ENCODE results near the gene MDFIC. TPM values are rescaled to one million over a fixed set of nuclear protein-coding genes. Genes with fewer than 3 reads are reported as not detected.

Gene MDFIC
- total and polyA plus RNA-seq, 2 donors (not counting 1 experiment from before 2014, with no cell fraction given), result 19.6 to 66.1 TPM

GRCh38 chr7:114925434-114925833 is 3.5 kb downstream of the MDFIC start:
- peaks cover 41 to 51% of the 10 kb centered on the region in 2 donors for H3K4me1 ChIP-seq (ENCODE audit: control insufficient read depth in 2 of 2, insufficient read depth in 2 of 2, low read length in 2 of 2)
- H3K27ac ChIP-seq (ENCODE audit: low read length in 2 of 2), result peak overlapping the region in 1 of 2 donors; percentile 91
- H3K36me3 ChIP-seq (replicated peaks in 1 of 2; ENCODE audit: control extremely low read depth in 1 of 2, control insufficient read depth in 1 of 2, extremely low read depth in 1 of 2, insufficient read depth in 2 of 2, low read length in 1 of 2), result no peaks in the 10 kb centered on the region
- peak overlapping the region; percentile 19 for H3K9ac ChIP-seq (ENCODE audit: low read length)
- TF ChIP-seq CTCF (IDR thresholded peaks at IDR 0.05) (no peak), EZH2 (IDR thresholded peaks at IDR 0.05; ENCODE audit: borderline replicate concordance, insufficient read depth, low read depth, low read length, poor library complexity, severe bottlenecking) (no peak)
- H4K20me1 ChIP-seq (ENCODE audit: control insufficient read depth, insufficient read depth, low read length, poor library complexity, severe bottlenecking), result no peaks in the 10 kb centered on the region
- H3K4me2 ChIP-seq (replicated peaks; ENCODE audit: low read depth, low read length, poor library complexity, severe bottlenecking), result peak overlapping the region; percentile 84
- no peak overlapping the region for H2AFZ ChIP-seq (ENCODE audit: insufficient read depth, low read depth, low read length, poor library complexity, severe bottlenecking)
- no peaks in the 10 kb centered on the region for H3K27me3 ChIP-seq (replicated peaks in 1 of 4; ENCODE audit: control extremely low read depth in 1 of 4, control insufficient read depth in 3 of 4, insufficient read depth in 4 of 4, low read length in 3 of 4)
- H3K27ac Mint-ChIP-seq, result peak overlapping the region; percentile 90
- no peak overlapping the region for H3K4me3 ChIP-seq (ENCODE audit: control extremely low read depth in 1 of 5, extremely low read depth in 1 of 5, insufficient read depth in 1 of 5, low read depth in 2 of 5, low read length in 4 of 5)
- DNase-seq (no peak), ATAC-seq (ENCODE audit: low read depth) (no peak)
- H3K9me3 Mint-ChIP-seq (ENCODE audit: insufficient read depth), result no peaks in the 10 kb centered on the region
- no peaks in the 10 kb centered on the region for H3K9me3 ChIP-seq (ENCODE audit: control extremely low read depth in 1 of 3, control insufficient read depth in 2 of 3, insufficient read depth in 1 of 3, low read length in 2 of 3)
- H3K4me3 Mint-ChIP-seq, result peak overlapping the region; percentile 76
- CTCF ChIA-PET, result interaction anchor here (1.1 to 5.8 kb wide), 5 partner anchors 10 to 60 kb away, joined by 3 to 26 read pairs (median 5); no protein-coding TSS in a partner anchor
- H3K27me3 Mint-ChIP-seq, result no peaks in the 10 kb centered on the region
- intact Hi-C loops (cut with micrococcal nuclease), result loop anchor here (10.0 kb wide), 1 partner anchor 1289 kb away; the partner anchor contains the start of gene TES
- peaks cover 60% of the 10 kb centered on the region for H3K79me2 ChIP-seq (ENCODE audit: control insufficient read depth, insufficient read depth, low read length)
- POLR2A ChIA-PET, result no interaction called here
- peaks cover 44% of the 10 kb centered on the region for H3K4me1 Mint-ChIP-seq

GRCh38 chr7:114928060-114928459 is 6.2 kb downstream of the MDFIC start:
- Mint-ChIP-seq H3K9me3 (ENCODE audit: insufficient read depth) (no peaks in the 10 kb centered on the region), H3K27ac (no peak overlapping the region), H3K4me3 (no peak overlapping the region), H3K4me1 (peaks cover 34% of the 10 kb centered on the region), H3K27me3 (no peaks in the 10 kb centered on the region)
- H2AFZ ChIP-seq (ENCODE audit: insufficient read depth, low read depth, low read length, poor library complexity, severe bottlenecking), result peak overlapping the region; percentile 3
- no peak for DNase-seq
- H4K20me1 ChIP-seq (ENCODE audit: control insufficient read depth, insufficient read depth, low read length, poor library complexity, severe bottlenecking), result no peaks in the 10 kb centered on the region
- no peaks in the 10 kb centered on the region for H3K36me3 ChIP-seq (replicated peaks in 1 of 2; ENCODE audit: control extremely low read depth in 1 of 2, control insufficient read depth in 1 of 2, extremely low read depth in 1 of 2, insufficient read depth in 2 of 2, low read length in 1 of 2)
- no peaks in the 10 kb centered on the region for H3K27me3 ChIP-seq (replicated peaks in 1 of 4; ENCODE audit: control extremely low read depth in 1 of 4, control insufficient read depth in 3 of 4, insufficient read depth in 4 of 4, low read length in 3 of 4)
- peak overlapping the region in 1 of 2 donors; percentile 54 for H3K27ac ChIP-seq (ENCODE audit: low read length in 2 of 2)
- H3K79me2 ChIP-seq (ENCODE audit: control insufficient read depth, insufficient read depth, low read length), result peaks cover 86% of the 10 kb centered on the region
- ChIA-PET POLR2A (no interaction called here), CTCF (no interaction called here)
- TF ChIP-seq CTCF (IDR thresholded peaks at IDR 0.05), result no peak
- no peak for TF ChIP-seq EZH2 (IDR thresholded peaks at IDR 0.05; ENCODE audit: borderline replicate concordance, insufficient read depth, low read depth, low read length, poor library complexity, severe bottlenecking)
- H3K9me3 ChIP-seq (ENCODE audit: control extremely low read depth in 1 of 3, control insufficient read depth in 2 of 3, insufficient read depth in 1 of 3, low read length in 2 of 3), result no peaks in the 10 kb centered on the region
- no peak for ATAC-seq (ENCODE audit: low read depth)
- H3K4me1 ChIP-seq (ENCODE audit: control insufficient read depth in 2 of 2, insufficient read depth in 2 of 2, low read length in 2 of 2), result peaks cover 56 to 73% of the 10 kb centered on the region in 2 donors
- 67% methylated on average over 1 of the region's 2 CpGs for WGBS (ENCODE audit: insufficient coverage)
- H3K4me3 ChIP-seq (ENCODE audit: control extremely low read depth in 1 of 5, extremely low read depth in 1 of 5, insufficient read depth in 1 of 5, low read depth in 2 of 5, low read length in 4 of 5), result no peak overlapping the region
- H3K9ac ChIP-seq (ENCODE audit: low read length), result peak overlapping the region; percentile 2
- intact Hi-C loops (cut with micrococcal nuclease), result loop anchor here (10.0 kb wide), 1 partner anchor 1287 kb away; the partner anchor contains the start of gene TES
- H3K4me2 ChIP-seq (replicated peaks; ENCODE audit: low read depth, low read length, poor library complexity, severe bottlenecking), result peak overlapping the region; percentile 47

All from B cell (primary cell).